Kidney epithelial cell (primary cell): ENCODE results near the gene FAT2. TPM values are rescaled to one million over a fixed set of nuclear protein-coding genes. Genes with fewer than 3 reads are reported as not detected.

Experiments
- DNase-seq: peaks from one replicate; pipeline ENCODE4 v3.0.0-alpha.2; 2010; ENCODE audit warnings: low read depth
- H3K27me3 ChIP-seq: 2 replicates; pipeline ENCODE4 v1.6.0; 2011; ENCODE audit warnings: low read length; ENCODE audit not compliant: control insufficient read depth, insufficient read depth
- H3K36me3 ChIP-seq: 2 replicates; pipeline ENCODE4 v1.5.1; 2011; ENCODE audit warnings: low read length; ENCODE audit not compliant: control insufficient read depth, insufficient read depth
- H3K4me3 ChIP-seq: 2 replicates; pipeline ENCODE4 v1.5.1; 2011; ENCODE audit warnings: low read depth, mild to moderate bottlenecking, control low read depth, low read length
- total RNA-seq: library from RNA; depleted of rRNA; stranded (reverse); fragments of >200 nt; gene quantifications from 2 replicates; pipeline ENCODE4 v1.2.3, GENCODE V29; 2015
- TF ChIP-seq, protein P1 (sequence below): IDR thresholded peaks from 2 replicates; pipeline ENCODE4 v1.5.1; 2011; ENCODE audit warnings: mild to moderate bottlenecking, moderate library complexity, low read length, control low read depth, inconsistent platforms; ENCODE audit not compliant: insufficient read depth, poor library complexity, severe bottlenecking

FAT2 gene
- total RNA-seq, 1 donor from 2014 or later = 0.58 TPM

DNA sequence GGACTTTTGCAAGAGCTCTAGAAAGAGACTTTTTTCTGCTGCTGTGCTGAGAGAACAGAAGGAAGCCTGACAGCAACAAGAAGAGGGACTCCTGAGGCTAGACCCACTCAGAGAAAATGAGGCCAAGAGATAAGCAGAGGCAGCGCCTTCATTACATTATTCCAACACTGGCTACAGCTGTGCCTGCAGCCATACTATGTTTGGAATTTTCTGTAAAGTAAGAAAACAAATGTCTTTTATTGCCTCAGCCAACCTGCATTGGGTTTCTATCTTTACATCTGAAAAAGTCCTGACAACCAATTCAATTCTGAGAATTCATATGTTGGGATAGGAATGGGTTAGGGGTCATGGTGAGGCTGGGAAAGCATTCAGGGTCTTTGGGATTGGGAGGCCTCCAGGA, 33.7 kb downstream of the FAT2 start:
- H3K4me3 ChIP-seq = no peak overlapping the region
- H3K27me3 ChIP-seq = peaks cover 2% of the 10 kb centered on the region

DNA sequence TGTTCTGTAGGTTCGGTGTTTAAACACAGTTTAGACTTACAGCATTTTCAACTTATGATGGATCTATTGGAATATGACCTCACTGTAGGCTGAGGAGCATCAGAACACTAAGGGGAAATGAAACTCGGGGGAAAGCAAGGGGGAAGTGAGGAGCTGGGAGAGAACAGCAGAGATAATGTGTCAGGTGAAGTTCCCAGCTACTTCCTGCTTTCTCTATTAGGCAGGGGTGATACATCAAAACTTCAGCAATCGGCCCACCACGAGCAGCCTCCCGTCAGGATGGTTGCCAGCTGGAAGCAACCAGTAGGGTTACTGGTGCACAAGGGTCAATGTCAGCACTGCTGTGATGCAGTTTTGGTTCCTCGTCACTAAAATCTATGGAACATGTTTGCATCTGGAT, 34.3 kb downstream of the FAT2 start:
- H3K36me3 ChIP-seq = no peaks in the 10 kb centered on the region
- TF ChIP-seq, protein P1, sequence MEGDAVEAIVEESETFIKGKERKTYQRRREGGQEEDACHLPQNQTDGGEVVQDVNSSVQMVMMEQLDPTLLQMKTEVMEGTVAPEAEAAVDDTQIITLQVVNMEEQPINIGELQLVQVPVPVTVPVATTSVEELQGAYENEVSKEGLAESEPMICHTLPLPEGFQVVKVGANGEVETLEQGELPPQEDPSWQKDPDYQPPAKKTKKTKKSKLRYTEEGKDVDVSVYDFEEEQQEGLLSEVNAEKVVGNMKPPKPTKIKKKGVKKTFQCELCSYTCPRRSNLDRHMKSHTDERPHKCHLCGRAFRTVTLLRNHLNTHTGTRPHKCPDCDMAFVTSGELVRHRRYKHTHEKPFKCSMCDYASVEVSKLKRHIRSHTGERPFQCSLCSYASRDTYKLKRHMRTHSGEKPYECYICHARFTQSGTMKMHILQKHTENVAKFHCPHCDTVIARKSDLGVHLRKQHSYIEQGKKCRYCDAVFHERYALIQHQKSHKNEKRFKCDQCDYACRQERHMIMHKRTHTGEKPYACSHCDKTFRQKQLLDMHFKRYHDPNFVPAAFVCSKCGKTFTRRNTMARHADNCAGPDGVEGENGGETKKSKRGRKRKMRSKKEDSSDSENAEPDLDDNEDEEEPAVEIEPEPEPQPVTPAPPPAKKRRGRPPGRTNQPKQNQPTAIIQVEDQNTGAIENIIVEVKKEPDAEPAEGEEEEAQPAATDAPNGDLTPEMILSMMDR = no peak
- no peak for DNase-seq

More for the DNA sequence above, 33.7 kb downstream of the FAT2 start:
- no peak for DNase-seq
- H3K36me3 ChIP-seq = no peaks in the 10 kb centered on the region
- TF ChIP-seq, protein P1 = no peak

DNA sequence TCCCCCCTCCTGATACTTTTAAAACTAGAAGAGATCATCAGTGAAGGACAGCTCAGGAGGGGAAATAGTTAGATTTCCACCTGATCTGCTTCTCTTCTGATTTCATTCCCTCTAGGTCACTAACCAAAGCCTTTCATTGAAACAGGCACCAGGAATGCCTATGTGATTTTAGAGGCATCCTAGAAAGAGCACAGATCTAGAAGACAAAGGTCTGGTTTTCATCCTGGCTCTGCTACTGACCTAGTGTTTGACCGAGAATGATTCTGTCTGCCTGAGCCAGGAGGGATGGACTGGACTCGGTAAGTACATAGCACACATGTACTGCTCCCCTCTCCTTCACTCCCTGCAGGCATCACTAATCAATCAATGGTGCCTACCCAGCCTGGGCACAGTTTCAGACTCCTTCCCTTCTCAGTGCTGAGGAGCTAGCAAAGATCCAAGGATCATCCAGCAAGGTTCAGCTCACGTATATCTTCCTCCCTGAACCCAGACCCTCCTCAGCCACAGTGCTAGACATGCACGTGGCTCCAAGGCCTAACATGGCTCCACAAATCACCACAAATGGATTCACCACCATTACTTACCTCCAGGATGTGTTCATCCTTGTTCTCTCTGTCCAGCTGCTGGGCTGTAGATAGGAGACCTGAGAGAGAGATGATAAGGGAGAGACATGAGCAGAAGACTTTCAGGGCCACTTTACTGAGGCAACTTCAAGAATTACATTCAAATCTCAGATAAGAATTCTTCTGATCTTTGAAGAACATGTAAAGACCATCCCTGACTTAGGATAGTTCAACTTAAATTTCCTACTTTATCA, 35.2 kb downstream of the FAT2 start:
- H3K36me3 ChIP-seq = no peaks in the 10 kb centered on the region
- no peak overlapping the region for H3K4me3 ChIP-seq
- TF ChIP-seq, protein P1 = no peak
- DNase-seq = no peak
- H3K27me3 ChIP-seq = peaks cover 2% of the 10 kb centered on the region

More for the DNA sequence above, 34.3 kb downstream of the FAT2 start:
- Histone ChIP-seq H3K27me3 (peaks cover 2% of the 10 kb centered on the region), H3K4me3 (no peak overlapping the region)

DNA sequence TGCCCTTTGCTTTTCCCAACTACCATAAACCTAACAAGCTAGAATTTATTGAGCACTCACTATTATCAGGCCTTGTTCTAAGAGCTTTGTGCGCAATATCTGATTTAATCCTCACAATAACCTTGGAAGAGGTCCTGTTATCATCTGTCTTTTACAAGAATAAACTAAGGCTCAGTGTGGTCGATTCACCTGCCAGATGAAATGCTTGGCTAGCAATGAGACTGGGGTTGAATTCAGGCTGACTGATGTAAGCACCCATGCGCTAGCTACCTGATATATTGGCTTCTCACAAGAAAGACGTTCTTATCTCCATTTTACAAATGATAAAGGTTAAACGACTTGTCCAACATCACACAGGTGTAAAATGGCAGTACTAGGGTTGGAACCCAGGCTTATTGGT, 37.4 kb downstream of the FAT2 start:
- no peak for DNase-seq
- H3K36me3 ChIP-seq = no peaks in the 10 kb centered on the region
- no peak overlapping the region for H3K4me3 ChIP-seq
- peaks cover 2% of the 10 kb centered on the region for H3K27me3 ChIP-seq
- TF ChIP-seq, protein P1 = no peak

DNA sequence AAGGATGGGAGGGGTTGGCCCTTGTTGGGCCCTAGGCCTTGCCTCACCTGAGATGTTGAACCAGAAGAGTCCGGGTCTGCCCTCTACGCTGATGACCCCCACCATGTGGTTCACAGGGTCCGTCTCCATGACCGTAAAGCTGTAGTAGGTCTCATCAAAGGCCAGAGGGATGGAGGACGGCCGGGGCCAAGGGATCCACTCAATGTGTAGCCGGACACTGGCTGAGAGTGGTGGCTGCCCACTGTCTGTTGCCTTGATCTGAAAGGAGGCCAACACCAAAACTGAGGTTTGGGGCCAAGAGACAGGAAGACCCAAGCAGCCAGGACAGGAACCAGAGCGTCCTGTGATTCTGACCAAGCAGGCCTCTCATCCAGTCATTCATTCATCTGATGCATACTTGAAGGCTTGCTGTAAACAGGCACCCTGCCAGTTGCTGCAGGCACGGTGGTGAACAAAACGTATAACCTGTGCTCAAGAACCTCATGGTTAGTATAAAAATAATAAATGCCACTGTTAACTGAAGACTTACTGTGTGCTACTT, 37.9 kb downstream of the FAT2 start:
- H3K4me3 ChIP-seq = no peak overlapping the region
- DNase-seq = no peak
- TF ChIP-seq, protein P1 = no peak
- no peaks in the 10 kb centered on the region for H3K36me3 ChIP-seq
- peaks cover 2% of the 10 kb centered on the region for H3K27me3 ChIP-seq
